Caco-2 (cell line): ENCODE measurements around the gene MKRN2. TPM values are rescaled to one million over a fixed set of nuclear protein-coding genes. Genes with fewer than 3 reads are reported as not detected.

Source experiments
- BruUV-seq: library from RNA; stranded (reverse); fragments of 400-500 nt; replicated peaks from 2 replicates; lab custom pipeline; 2021; lab: Mats Ljungman, UMichigan
- CTCF ChIA-PET: fragments of 300-600 bp; sonication (Branson Sonifier 250); formaldehyde crosslinking; loops from one replicate; lab custom pipeline; 2022; ENCODE audit warnings: antibody characterized with exemption; lab: Charles Lee
- POLR2A ChIA-PET: fragments of 300-600 bp; sonication (Branson Sonifier 250); formaldehyde crosslinking; loops from one replicate; lab custom pipeline; 2022; ENCODE audit warnings: antibody characterized with exemption; lab: Charles Lee
- DNase-seq, 2 experiments: peaks; one replicate each; pipeline versions ENCODE4 v3.0.0 to v3.0.0-alpha.2; 2020 to 2022
- H3K27me3 ChIP-seq: replicated peaks from 2 replicates; pipeline ENCODE4 v1.6.0; 2011; ENCODE audit warnings: low read length; ENCODE audit not compliant: control insufficient read depth, insufficient read depth
- H3K36me3 ChIP-seq: 2 replicates; pipeline ENCODE4 v1.5.1; 2011; ENCODE audit warnings: low read length; ENCODE audit not compliant: control insufficient read depth, insufficient read depth
- H3K4me1 ChIP-seq: fragments of 250-450 bp; sonication (Bioruptor Pico); 2 replicates; pipeline ENCODE4 v1.5.1; 2020; ENCODE audit warnings: mild to moderate bottlenecking
- H3K4me3 ChIP-seq: 2 replicates; pipeline ENCODE4 v1.5.1; 2011; ENCODE audit warnings: low read depth, mild to moderate bottlenecking, control low read depth, low read length
- H3K9me3 ChIP-seq: fragments of 250-450 bp; sonication (Bioruptor Pico); 2 replicates; pipeline ENCODE4 v1.5.1; 2020; ENCODE audit warnings: mild to moderate bottlenecking, moderate library complexity
- H3K27ac Mint-ChIP-seq: one replicate; pipeline ENCODE4 v1.8.0; 2022; ENCODE audit warnings: mixed read lengths; ENCODE audit not compliant: unreplicated experiment
- H3K27me3 Mint-ChIP-seq: one replicate; pipeline ENCODE4 v1.8.0; 2022; ENCODE audit warnings: mixed read lengths; ENCODE audit not compliant: insufficient read depth, unreplicated experiment
- H3K36me3 Mint-ChIP-seq: one replicate; pipeline ENCODE4 v1.8.0; 2022; ENCODE audit warnings: mild to moderate bottlenecking, mixed read lengths; ENCODE audit not compliant: insufficient read depth, unreplicated experiment
- H3K4me1 Mint-ChIP-seq: one replicate; pipeline ENCODE4 v1.8.0; 2022; ENCODE audit warnings: low read depth, mixed read lengths; ENCODE audit not compliant: unreplicated experiment
- H3K4me3 Mint-ChIP-seq: one replicate; pipeline ENCODE4 v1.8.0; 2022; ENCODE audit warnings: mild to moderate bottlenecking, moderate library complexity, mixed read lengths; ENCODE audit not compliant: unreplicated experiment
- H3K9me3 Mint-ChIP-seq: one replicate; pipeline ENCODE4 v1.8.0; 2022; ENCODE audit warnings: mixed read lengths; ENCODE audit not compliant: unreplicated experiment
- intact Hi-C: fragments of 100-400 bp; cut with micrococcal nuclease; formaldehyde crosslinking; loops from one replicate; pipeline ENCODE4 v1.10.0; 2022; ENCODE audit not compliant: unreplicated experiment
- total RNA-seq: library from RNA; stranded (reverse); gene quantifications from 2 replicates; pipeline ENCODE4 v1.2.3, GENCODE V29; 2022
- TF ChIP-seq, protein P1 (sequence below), 2 experiments: fragments of 200-600 bp in 1 of 2; IDR thresholded peaks; 1 replicate in 1 of 2; 2 replicates in 1 of 2; pipeline versions ENCODE4 v1.5.1 to v1.8.0; 2011 to 2022; ENCODE audit warnings: antibody characterized with exemption in 1 of 2, control low read depth in 1 of 2, inconsistent platforms in 1 of 2, low read depth in 1 of 2, low read length in 1 of 2, mild to moderate bottlenecking in 1 of 2, moderate library complexity in 1 of 2; ENCODE audit not compliant: insufficient read depth in 1 of 2, severe bottlenecking in 1 of 2, unreplicated experiment in 1 of 2

The MKRN2 gene
- total RNA-seq, 1 experiment from 2014 or later: 25.2 TPM

DNA sequence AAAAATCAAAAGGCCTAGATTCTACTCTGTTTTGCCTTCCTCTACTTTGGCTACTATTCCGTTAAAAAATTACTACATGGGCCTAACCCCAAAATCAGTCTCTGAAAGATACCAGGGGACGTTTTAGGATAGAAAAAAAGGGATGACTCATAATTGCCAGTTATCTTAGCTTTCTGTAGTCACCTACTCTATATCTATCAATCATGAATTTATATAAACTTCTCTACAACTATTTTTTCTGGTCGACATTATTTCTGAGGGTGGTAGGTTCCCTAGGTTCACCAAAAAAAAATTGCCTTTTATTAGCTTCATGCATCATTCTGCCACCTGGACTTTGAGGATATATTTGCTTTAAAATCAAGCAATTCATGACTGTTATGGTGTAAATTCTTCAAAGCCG lies 70.5 kb downstream of the MKRN2 start:
- Mint-ChIP-seq H3K36me3 (peaks cover 5% of the 10 kb centered on the region), H3K4me1 (peaks cover 10% of the 10 kb centered on the region), H3K4me3 (no peak overlapping the region), H3K9me3 (no peaks in the 10 kb centered on the region), H3K27me3 (no peaks in the 10 kb centered on the region), H3K27ac (no peak overlapping the region)
- ChIA-PET POLR2A (no interaction called here), CTCF (no interaction called here)
- Histone ChIP-seq H3K4me1 (peaks cover 8% of the 10 kb centered on the region; the same call in 1 of the 2 replicates), H3K9me3 (no peaks in the 10 kb centered on the region), H3K27me3 (no peaks in the 10 kb centered on the region), H3K36me3 (no peaks in the 10 kb centered on the region), H3K4me3 (no peak overlapping the region)
- no peak for DNase-seq
- intact Hi-C loops: no loop called here
- TF ChIP-seq, protein P1, sequence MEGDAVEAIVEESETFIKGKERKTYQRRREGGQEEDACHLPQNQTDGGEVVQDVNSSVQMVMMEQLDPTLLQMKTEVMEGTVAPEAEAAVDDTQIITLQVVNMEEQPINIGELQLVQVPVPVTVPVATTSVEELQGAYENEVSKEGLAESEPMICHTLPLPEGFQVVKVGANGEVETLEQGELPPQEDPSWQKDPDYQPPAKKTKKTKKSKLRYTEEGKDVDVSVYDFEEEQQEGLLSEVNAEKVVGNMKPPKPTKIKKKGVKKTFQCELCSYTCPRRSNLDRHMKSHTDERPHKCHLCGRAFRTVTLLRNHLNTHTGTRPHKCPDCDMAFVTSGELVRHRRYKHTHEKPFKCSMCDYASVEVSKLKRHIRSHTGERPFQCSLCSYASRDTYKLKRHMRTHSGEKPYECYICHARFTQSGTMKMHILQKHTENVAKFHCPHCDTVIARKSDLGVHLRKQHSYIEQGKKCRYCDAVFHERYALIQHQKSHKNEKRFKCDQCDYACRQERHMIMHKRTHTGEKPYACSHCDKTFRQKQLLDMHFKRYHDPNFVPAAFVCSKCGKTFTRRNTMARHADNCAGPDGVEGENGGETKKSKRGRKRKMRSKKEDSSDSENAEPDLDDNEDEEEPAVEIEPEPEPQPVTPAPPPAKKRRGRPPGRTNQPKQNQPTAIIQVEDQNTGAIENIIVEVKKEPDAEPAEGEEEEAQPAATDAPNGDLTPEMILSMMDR (IDR thresholded peaks at IDR 0.05; ENCODE audit: insufficient read depth in 1 of 2, low read depth in 1 of 2, low read length in 1 of 2, severe bottlenecking in 1 of 2, unreplicated experiment in 1 of 2): no peak
- no TSS peak for BruUV-seq

DNA sequence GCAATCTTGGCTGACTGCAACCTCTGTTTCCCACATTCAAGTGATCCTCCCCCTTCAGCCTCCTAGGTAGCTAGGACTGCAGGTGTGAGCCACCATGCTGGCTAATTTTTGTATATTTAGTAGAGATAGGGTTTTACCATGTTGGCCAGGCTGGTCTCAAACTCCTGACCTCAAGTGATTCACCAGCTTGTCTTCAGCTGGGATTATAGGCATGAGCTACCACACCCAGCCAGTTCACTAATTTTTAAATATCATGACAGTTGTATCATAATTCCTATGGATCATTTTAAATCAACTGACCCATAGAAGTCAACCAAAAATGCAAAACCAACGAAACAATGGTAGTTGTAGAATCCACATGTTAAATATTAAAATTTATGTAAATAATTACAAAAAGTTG lies 71.9 kb downstream of the MKRN2 start:
- ChIA-PET CTCF (no interaction called here), POLR2A (interaction anchor here (0.5 kb wide), 1 partner anchor 20 kb away, joined by 4 read pairs; no protein-coding TSS in a partner anchor)
- no peak overlapping the region for H3K4me3 ChIP-seq
- no peaks in the 10 kb centered on the region for H3K36me3 ChIP-seq
- no peaks in the 10 kb centered on the region for H3K27me3 Mint-ChIP-seq
- no peak overlapping the region for H3K4me3 Mint-ChIP-seq
- H3K27ac Mint-ChIP-seq: no peak overlapping the region
- TF ChIP-seq, protein P1 (IDR thresholded peaks at IDR 0.05; ENCODE audit: insufficient read depth in 1 of 2, low read depth in 1 of 2, low read length in 1 of 2, severe bottlenecking in 1 of 2, unreplicated experiment in 1 of 2): no peak
- H3K9me3 ChIP-seq: no peaks in the 10 kb centered on the region
- peaks cover 5% of the 10 kb centered on the region; the same call in 1 of the 2 replicates for H3K4me1 ChIP-seq
- intact Hi-C loops: no loop called here
- H3K9me3 Mint-ChIP-seq: no peaks in the 10 kb centered on the region
- H3K27me3 ChIP-seq: no peaks in the 10 kb centered on the region
- H3K4me1 Mint-ChIP-seq: peaks cover 8% of the 10 kb centered on the region
- no peak for DNase-seq
- no TSS peak for BruUV-seq
- H3K36me3 Mint-ChIP-seq: peaks cover 5% of the 10 kb centered on the region

DNA sequence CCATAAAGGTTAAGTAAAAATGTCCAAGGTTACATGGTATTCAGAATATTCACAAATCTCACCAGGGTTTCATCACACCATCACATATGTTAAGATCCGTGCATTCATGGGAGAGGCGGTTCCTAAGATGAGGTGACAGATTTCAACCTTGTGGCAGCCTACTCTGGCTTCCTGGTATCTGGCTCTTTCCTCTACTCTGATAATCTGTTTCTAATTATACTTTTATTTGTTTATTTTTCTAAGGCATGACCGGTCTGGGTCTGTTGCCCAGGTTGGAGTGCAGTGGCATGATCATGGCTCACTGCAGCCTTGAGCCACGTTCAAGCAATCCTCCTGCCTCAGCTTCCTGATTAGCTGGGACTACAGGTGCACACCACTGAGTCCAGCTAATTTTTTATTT lies 72.7 kb downstream of the MKRN2 start:
- H3K4me1 ChIP-seq: peaks cover 5% of the 10 kb centered on the region; the same call in 1 of the 2 replicates
- Mint-ChIP-seq H3K27me3 (no peaks in the 10 kb centered on the region), H3K36me3 (peaks cover 9% of the 10 kb centered on the region), H3K9me3 (no peaks in the 10 kb centered on the region), H3K4me1 (peaks cover 8% of the 10 kb centered on the region), H3K27ac (no peak overlapping the region), H3K4me3 (no peak overlapping the region)
- H3K36me3 ChIP-seq: no peaks in the 10 kb centered on the region
- CTCF ChIA-PET: no interaction called here
- H3K27me3 ChIP-seq: no peaks in the 10 kb centered on the region
- BruUV-seq: no TSS peak
- intact Hi-C loops: no loop called here
- DNase-seq: no peak
- no peaks in the 10 kb centered on the region for H3K9me3 ChIP-seq
- POLR2A ChIA-PET: no interaction called here
- TF ChIP-seq, protein P1 (IDR thresholded peaks at IDR 0.05; ENCODE audit: insufficient read depth in 1 of 2, low read depth in 1 of 2, low read length in 1 of 2, severe bottlenecking in 1 of 2, unreplicated experiment in 1 of 2): no peak
- no peak overlapping the region for H3K4me3 ChIP-seq
